Rectal smooth muscle tissue (tissue), 1 donor: ENCODE data around the gene LRIT1.

Source experiments
- H3K27ac ChIP-seq: one replicate; pipeline ENCODE4 v1.7.0; 2013; ENCODE audit warnings: low read depth, low read length, inconsistent platforms
- H3K27me3 ChIP-seq: one replicate; pipeline ENCODE4 v1.7.0; 2013; ENCODE audit warnings: low read length; ENCODE audit not compliant: control insufficient read depth, insufficient read depth
- H3K36me3 ChIP-seq: one replicate; pipeline ENCODE4 v1.7.0; 2013; ENCODE audit warnings: low read length; ENCODE audit not compliant: control insufficient read depth, insufficient read depth
- H3K4me1 ChIP-seq: one replicate; pipeline ENCODE4 v1.7.0; 2013; ENCODE audit warnings: low read length; ENCODE audit not compliant: control insufficient read depth, insufficient read depth
- H3K4me3 ChIP-seq: one replicate; pipeline ENCODE4 v1.7.0; 2013; ENCODE audit warnings: low read length
- H3K9ac ChIP-seq: one replicate; pipeline ENCODE4 v1.7.0; 2013; ENCODE audit warnings: low read length

Gene LRIT1

GRCh38 chr10:84224411-84225028 is 16.8 kb downstream of the LRIT1 start:
- no peak overlapping the region for H3K4me3 ChIP-seq
- H3K27ac ChIP-seq: no peak overlapping the region
- H3K4me1 ChIP-seq: no peaks in the 10 kb centered on the region

GRCh38 chr10:84221916-84222315 is 19.4 kb downstream of the LRIT1 start:
- Histone ChIP-seq H3K9ac (no peak overlapping the region), H3K27me3 (no peaks in the 10 kb centered on the region), H3K36me3 (no peaks in the 10 kb centered on the region), H3K4me1 (no peaks in the 10 kb centered on the region), H3K27ac (no peak overlapping the region), H3K4me3 (no peak overlapping the region)

More at GRCh38 chr10:84224411-84225028, 16.8 kb downstream of the LRIT1 start:
- Histone ChIP-seq H3K9ac (no peak overlapping the region), H3K36me3 (no peaks in the 10 kb centered on the region), H3K27me3 (no peaks in the 10 kb centered on the region)

- Histone ChIP-seq H3K4me3 (no peak overlapping the region), H3K27me3 (no peaks in the 10 kb centered on the region), H3K9ac (no peak overlapping the region), H3K27ac (no peak overlapping the region), H3K4me1 (no peaks in the 10 kb centered on the region), H3K36me3 (no peaks in the 10 kb centered on the region)
These were observed 23.6 kb downstream of the LRIT1 start for GRCh38 chr10:84217746-84218145.

GRCh38 chr10:84216834-84217233 is 24.5 kb downstream of the LRIT1 start:
- Histone ChIP-seq H3K36me3 (no peaks in the 10 kb centered on the region), H3K4me3 (no peak overlapping the region), H3K9ac (no peak overlapping the region), H3K4me1 (no peaks in the 10 kb centered on the region), H3K27me3 (no peaks in the 10 kb centered on the region), H3K27ac (no peak overlapping the region)

- Histone ChIP-seq H3K4me3 (no peak overlapping the region), H3K27me3 (no peaks in the 10 kb centered on the region), H3K9ac (no peak overlapping the region), H3K4me1 (no peaks in the 10 kb centered on the region), H3K27ac (no peak overlapping the region), H3K36me3 (no peaks in the 10 kb centered on the region)
These were observed 26.6 kb downstream of the LRIT1 start for GRCh38 chr10:84214612-84215235.

GRCh38 chr10:84214046-84214572 is 27.2 kb downstream of the LRIT1 start:
- Histone ChIP-seq H3K9ac (no peak overlapping the region), H3K4me3 (no peak overlapping the region), H3K27me3 (no peaks in the 10 kb centered on the region), H3K27ac (no peak overlapping the region), H3K4me1 (no peaks in the 10 kb centered on the region), H3K36me3 (no peaks in the 10 kb centered on the region)

- Histone ChIP-seq H3K27ac (no peak overlapping the region), H3K27me3 (no peaks in the 10 kb centered on the region), H3K4me3 (no peak overlapping the region), H3K36me3 (no peaks in the 10 kb centered on the region), H3K9ac (no peak overlapping the region), H3K4me1 (no peaks in the 10 kb centered on the region)
These were observed 28.3 kb downstream of the LRIT1 start for GRCh38 chr10:84213076-84213475.

- no peak overlapping the region for H3K27ac ChIP-seq
- H3K9ac ChIP-seq: no peak overlapping the region
- H3K4me1 ChIP-seq: no peaks in the 10 kb centered on the region
- H3K36me3 ChIP-seq: no peaks in the 10 kb centered on the region
- H3K27me3 ChIP-seq: no peaks in the 10 kb centered on the region
- no peak overlapping the region for H3K4me3 ChIP-seq
These were observed 29.3 kb downstream of the LRIT1 start for GRCh38 chr10:84212014-84212413.

GRCh38 chr10:84211566-84211965 is 29.8 kb downstream of the LRIT1 start:
- H3K27ac ChIP-seq: no peak overlapping the region
- no peaks in the 10 kb centered on the region for H3K36me3 ChIP-seq
- no peaks in the 10 kb centered on the region for H3K27me3 ChIP-seq
- no peak overlapping the region for H3K4me3 ChIP-seq
- H3K4me1 ChIP-seq: no peaks in the 10 kb centered on the region
- H3K9ac ChIP-seq: no peak overlapping the region

- H3K4me1 ChIP-seq: no peaks in the 10 kb centered on the region
These were observed 33.3 kb downstream of the LRIT1 start for GRCh38 chr10:84208023-84208422.

GRCh38 chr10:84205853-84206525 is 35.4 kb downstream of the LRIT1 start:
- no peaks in the 10 kb centered on the region for H3K36me3 ChIP-seq
- H3K4me1 ChIP-seq: no peaks in the 10 kb centered on the region
- no peak overlapping the region for H3K4me3 ChIP-seq
- H3K9ac ChIP-seq: no peak overlapping the region
- no peaks in the 10 kb centered on the region for H3K27me3 ChIP-seq
- H3K27ac ChIP-seq: no peak overlapping the region

More at GRCh38 chr10:84208023-84208422, 33.3 kb downstream of the LRIT1 start:
- Histone ChIP-seq H3K9ac (no peak overlapping the region), H3K27ac (no peak overlapping the region), H3K36me3 (no peaks in the 10 kb centered on the region), H3K4me3 (no peak overlapping the region), H3K27me3 (no peaks in the 10 kb centered on the region)

GRCh38 chr10:84205049-84205852 is 36.1 kb downstream of the LRIT1 start:
- H3K27me3 ChIP-seq: no peaks in the 10 kb centered on the region
- no peaks in the 10 kb centered on the region for H3K36me3 ChIP-seq
- no peak overlapping the region for H3K9ac ChIP-seq
- no peak overlapping the region for H3K27ac ChIP-seq
- no peaks in the 10 kb centered on the region for H3K4me1 ChIP-seq
- H3K4me3 ChIP-seq: no peak overlapping the region
